ENCODE data around the gene NME4.

Gene NME4

GRCh38 chr16:440627-441026, 43.6 kb downstream of the NME4 start:
- DNase-seq, result no peak

GRCh38 chr16:441447-441846, 44.4 kb downstream of the NME4 start:
- DNase-seq, result no peak

- DNase-seq, result no peak
Observed at GRCh38 chr16:442976-443375, 46.0 kb downstream of the NME4 start.

DNA sequence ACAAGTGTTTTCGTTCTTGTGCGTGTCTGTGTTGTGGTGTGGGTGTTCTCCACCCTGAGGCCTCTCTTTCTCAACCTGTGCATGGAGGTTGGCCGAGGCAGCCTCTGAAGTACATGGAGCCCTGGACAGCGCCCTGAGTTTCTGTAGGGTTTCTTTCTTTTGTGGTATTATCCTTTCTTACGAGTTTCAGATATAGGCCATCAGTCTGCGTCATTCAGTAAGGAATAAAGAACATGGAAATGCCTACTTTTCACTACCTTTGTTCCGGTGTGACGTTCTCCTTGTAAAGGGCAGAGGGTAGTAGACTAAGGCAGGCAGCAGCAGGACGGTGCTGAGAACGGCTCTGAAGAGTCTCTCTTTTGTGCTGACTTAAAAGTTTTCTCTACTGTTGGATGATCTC, 47.0 kb downstream of the NME4 start:
- no peak for DNase-seq

- no peak for DNase-seq
Observed at GRCh38 chr16:445566-445965, 48.6 kb downstream of the NME4 start.
